Hindlimb muscle (tissue), 1 donor: ENCODE results near the gene ZNF835. TPM values are rescaled to one million over a fixed set of nuclear protein-coding genes. Genes with fewer than 3 reads are reported as not detected.
A peak's percentile ranks its signal among the peaks of the same experiment; 100 is the strongest.

Experiments
- DNase-seq: peaks from one replicate; pipeline ENCODE4 v3.0.0-alpha.2; 2013
- polyA plus RNA-seq: library from polyadenylated mRNA; unstranded; fragments of 120-200 nt; gene quantifications from one replicate; pipeline ENCODE4 v1.2.1, GENCODE V29; 2013; ENCODE audit not compliant: insufficient read length

Gene ZNF835
- polyA plus RNA-seq, 1 donor = 3.3 TPM

DNA sequence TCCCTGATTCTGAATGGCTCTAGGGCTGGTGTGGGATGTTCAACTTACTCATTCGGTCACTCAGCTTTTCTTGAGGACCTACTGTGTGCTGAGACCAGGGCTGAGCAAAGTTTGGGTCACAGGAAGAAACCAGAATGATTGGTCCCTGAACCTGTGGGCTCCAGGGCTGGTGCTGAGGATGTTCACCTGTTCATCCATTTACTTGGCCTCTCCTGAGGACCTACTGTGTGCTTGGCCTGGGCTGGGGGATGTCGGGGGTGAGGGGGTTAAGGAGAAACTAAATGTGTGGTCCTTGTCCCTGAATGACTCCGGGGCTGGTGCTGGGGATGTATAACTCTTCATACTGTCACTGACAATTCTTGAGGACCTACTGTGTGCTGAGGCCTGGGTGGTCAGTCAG lies 10.3 kb downstream of the ZNF835 start:
- DNase-seq = no peak

DNA sequence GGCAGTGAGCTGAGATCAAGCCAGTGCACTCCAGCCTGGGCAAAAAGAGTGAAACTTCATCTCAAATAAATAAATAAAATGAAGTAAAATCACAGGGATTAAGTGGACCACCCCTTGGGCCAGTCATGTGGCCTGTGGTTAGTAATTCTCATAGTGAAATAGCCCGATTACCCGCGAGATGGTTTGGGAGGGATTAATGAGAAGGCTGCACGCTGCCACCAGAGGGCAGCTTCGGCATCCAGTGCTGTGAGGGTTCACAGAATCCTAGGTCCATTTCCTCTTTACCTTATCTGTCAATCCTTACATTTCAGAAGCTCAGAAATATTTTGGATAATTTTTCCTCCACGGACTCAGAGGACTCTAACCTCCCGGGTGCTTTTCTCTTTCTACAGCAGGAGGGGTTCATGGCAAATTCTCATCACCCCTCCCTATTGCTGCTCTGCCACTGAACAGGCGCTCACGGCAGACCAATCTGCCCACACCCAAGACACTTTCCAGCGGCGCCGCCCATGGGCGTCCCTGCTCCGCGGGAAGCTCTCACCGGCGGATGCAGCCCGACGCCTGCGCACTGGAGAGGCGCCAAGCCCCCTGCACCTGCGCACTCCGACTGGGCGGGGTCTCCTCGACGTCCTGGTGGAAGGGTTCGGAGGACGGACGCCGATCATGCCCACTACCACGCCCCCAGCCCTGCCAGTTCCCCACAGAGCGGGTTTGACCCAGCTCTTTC lies 11.0 kb downstream of the ZNF835 start:
- DNase-seq = no peak

DNA sequence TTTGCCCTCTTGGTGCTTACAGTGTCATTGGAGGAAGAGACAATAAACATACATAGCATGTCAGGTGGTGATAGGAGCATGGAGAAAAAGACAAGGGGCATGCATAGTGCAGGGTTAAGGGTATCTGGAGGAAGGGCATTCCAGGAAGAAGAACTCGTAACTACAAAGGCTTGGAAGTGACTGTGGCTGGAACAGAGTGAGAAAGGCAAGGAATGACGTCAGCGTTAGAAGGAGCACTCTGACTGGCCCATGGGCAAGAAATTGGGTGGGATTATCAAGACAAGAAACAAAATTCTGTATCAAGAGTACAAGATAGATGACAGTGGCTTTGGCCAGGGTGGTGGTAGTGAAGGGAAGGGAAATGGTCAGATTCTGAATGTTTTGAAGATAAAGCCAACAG lies 17.4 kb downstream of the ZNF835 start:
- DNase-seq = no peak

DNA sequence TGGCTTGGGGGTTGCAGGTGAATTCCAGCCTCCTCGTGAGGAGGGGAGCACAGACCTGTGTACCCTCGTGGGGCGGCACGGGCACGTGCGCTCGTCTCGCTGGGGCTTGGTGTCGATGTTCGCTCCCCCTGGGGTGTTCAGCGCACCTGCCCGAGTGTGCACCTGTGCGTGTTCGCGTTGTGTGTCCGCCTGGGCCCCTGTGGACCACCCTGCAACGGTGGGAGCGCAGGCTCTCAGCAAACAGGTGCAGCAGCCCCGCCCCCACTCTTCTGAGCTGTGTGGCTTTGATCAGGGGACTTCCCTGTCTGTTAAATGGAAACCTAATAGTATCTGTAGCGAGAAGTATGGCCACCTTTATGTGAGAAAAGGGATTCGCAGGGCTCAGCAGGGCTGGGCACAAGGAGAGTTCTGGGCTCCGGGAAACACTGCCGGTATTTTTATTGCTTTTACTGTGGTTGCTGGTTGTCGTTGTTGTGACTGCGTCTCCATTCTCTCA lies 28.0 kb downstream of the ZNF835 start:
- no peak for DNase-seq

DNA sequence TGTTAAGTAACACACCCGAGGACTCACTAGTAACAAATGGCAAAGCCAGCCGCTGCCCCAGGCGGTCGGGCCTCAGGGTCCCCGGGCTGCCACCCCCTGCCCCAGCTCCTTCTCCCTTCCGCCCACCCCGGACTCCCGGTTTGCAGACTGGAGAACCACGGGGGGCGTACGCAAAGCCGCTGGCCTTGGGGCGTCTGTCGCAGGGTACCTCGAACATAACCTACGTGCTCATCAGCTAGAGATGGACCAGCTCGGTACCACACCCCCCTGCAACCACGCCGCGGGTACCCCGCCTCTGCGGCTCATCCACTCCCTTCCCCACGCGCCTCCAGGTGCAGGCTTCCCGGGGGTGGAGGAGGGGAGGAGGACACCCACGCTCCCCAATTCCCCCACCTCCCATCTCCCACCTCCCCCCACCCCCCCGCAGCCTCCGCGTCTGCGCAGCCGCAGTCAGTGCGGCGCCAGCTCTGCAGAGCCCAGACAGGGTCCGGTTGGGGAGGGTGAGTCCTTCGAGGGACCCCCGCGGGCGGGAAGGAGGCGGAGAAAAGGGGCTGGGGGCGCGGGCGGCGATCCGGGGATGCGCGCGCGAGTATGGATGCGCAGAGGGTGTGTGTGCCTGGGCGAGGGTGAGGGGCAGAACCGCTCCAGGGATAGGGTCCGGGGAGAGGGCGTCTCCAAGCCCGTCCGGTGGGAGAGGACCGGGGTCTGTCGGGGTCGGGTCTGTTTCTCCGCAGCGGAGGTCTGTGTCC lies 28.7 kb downstream of the ZNF835 start, which contains the start of gene SMIM17:
TSS of gene SMIM17 (plus strand) at position 449 of the 749 bp plus-strand sequence. CDS start 2,509 bp downstream, outside the sequence.
- no peak for DNase-seq

DNA sequence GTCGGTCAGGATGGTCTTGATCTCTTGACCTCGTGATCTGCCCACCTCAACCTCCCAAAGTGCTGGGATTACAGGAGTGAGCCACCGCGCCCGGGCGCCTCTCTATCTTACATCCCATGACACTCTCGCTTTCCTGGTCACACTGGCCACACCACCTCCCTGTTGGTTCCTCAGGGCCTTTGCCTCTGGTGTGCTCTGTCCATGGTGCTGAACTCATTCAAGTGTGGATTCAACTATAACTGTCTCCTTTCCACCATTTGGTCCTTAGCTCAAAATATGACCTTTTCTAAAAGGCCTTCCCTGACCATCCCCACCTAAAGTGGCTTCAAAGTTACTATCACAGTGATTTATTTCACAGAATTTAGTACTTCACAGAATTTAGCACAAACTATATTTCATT lies 32.3 kb downstream of the ZNF835 start:
- DNase-seq = peak; percentile 21

DNA sequence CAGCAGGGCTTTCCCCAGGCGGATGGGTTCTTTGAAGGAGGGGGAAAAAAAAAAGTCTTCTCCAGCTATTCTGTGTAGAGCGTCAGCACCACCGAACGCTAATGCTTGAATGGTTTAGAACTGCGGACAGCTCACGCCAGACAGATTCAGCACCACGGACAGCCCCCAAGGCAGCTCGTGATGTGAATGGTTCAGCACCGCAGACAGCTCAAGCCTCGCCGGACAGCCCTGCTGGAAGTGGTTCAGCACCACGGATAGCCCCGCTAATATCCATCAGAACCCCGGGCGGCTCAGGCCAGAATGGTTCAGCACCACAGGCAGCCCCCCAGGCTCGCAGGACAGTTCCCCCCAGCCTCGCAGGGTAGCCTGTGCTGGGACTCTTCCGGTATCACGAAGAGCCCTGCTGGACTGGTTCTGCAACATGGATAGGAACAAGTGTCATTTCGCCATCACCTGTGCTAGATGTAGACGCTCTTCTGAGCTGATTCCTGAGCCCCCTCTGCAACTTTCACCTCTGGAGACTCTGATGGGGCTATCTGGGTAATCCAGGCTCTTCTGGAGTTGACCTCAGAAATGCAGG lies 33.5 kb downstream of the ZNF835 start:
- DNase-seq = peak; percentile 81

DNA sequence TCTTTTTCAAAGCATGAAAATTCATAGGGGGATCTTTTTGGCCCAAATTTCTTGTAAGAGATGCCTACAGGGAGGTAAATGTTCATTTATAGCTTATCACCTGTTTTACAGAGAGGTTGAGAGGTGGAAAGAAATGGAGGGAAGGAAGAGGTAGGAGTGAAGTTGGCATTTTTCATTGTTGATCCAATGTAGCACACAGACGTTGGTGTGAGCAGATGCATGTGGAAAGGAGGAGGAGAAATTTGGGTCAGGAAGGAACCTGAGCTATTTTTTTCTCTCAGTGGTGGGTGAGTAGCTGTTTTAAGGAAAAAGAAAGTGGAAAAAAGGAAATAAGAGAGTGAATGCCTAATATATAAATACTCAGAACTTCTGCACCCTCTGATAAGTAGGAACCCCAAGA lies 38.5 kb downstream of the ZNF835 start:
- no peak for DNase-seq

DNA sequence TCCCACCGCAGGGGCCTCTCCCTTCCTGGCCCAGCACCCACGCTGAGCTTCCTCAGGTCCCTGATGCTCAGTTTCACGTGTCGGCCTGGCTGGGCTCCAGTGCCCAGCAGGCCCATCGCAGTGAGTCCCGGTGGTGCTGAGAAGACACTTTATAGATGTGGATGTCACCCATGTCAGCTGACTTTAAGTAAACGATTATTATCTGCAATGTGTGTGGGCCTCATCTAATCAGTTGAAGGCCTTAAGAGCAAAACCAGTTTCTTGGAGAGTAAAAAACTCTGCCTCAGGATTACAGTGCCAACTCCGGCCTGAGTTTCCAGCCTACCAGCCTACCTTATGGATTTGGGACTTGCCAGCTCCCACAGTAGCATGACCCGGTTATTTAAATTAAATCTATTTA lies 45.8 kb downstream of the ZNF835 start:
- DNase-seq = no peak

DNA sequence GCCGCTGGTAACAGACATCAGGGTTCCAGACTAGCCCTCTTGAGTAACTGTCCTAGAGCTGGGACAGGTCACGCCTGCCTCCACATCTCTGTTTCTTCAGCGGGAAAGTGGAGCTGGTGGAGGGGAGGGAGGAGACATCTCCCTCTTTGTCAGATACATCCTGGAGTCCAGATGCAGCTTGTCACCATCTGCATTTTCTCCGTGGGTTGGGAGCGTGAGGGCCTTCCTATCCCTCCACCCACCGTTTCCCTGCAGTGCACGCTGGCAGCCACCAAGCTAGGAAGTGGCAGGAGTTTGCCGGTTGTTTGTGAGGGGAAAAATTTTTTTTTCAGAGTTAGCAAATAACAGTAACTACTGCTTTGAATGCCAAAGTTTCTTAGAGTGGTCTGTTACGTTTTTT lies 48.6 kb downstream of the ZNF835 start:
- no peak for DNase-seq

DNA sequence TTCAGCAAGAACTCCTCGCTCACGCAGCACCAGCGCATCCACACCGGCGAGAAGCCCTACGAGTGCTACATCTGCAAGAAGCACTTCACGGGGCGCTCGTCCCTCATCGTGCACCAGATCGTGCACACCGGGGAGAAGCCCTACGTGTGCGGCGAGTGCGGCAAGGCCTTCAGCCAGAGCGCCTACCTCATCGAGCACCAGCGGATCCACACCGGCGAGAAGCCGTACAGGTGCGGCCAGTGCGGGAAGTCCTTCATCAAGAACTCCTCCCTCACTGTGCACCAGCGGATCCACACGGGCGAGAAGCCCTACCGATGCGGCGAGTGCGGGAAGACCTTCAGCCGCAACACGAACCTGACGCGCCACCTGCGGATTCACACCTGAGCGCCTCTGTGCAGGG lies 49.2 kb downstream of the ZNF835 start:
- DNase-seq = no peak

DNA sequence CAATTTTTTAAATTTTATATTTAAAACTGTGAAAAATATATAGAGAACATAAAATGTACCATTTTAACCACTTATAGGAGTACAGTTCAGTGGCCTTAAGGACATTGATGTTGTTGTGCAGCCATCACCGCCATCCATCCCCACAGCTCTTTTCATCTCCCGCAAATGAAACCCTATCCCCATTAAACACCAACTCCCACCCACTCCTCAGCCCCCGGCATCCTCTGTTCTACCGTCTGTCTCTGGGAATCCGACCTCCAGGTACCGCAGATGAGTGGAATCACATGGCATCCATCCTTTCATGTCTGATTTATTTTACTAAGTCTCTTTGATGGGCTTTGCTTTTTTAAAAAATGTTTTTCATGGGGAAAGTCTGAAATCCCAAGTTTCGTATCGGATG lies 52.4 kb downstream of the ZNF835 start:
- no peak for DNase-seq

DNA sequence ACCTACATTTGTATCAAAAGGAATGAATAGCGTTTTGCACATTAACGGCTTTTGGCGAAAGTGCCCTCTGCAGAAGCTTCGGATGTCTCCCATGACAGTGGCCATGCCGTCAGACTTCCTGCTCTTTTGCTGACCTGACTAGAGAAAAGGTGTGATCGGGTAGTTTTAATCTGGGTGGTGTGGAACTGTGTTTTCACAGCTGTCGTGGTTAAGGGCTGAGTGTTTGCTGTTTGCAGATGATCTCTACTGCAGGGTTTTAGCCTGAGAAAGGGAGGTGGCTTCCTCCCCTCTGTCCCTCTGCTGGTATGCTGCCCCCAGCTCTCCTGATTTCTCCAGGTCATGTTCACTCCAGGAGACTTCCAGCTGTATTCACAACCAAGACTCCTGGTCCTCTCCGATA lies 54.0 kb downstream of the ZNF835 start:
- DNase-seq = no peak

DNA sequence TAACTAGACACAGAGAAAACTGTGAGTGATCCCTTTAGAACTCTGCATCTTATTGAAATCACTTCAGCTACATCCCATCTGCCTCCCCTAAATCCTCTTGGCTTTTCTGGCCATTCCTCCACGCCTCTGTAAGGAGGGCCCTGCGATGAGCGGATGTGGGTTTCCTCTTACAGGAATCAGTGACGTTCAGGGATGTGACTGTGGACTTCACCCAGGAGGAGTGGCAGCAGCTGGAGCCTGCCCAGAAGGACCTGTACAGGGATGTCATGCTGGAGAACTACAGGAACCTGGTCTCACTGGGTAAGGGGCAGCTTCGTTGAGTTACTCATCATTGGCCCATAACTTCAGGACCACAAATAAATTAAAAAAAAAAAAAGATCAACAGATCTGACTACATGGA lies 57.9 kb downstream of the ZNF835 start:
- no peak for DNase-seq

DNA sequence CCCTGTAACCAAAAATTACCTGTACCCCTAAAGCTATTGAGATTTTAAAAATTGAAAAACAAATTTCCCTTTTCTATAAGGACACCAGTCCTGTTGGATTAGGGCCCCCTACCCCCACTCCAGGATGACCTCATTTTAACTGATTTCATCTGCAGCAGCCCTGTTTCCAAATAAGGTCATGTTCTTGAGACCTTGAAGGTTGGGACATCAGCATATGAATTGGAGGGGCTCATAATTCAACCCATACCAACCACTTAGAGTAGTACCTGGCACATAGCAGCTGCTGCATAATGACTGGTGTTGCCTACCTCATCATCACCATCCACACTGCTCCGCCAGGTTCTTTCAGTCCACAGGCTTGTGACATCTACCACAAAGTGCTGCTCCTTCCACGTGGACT lies 58.8 kb downstream of the ZNF835 start:
- DNase-seq = no peak

Other genes starting within 250 kb of the ZNF835 start
- gene ZNF667, start 194.4 kb downstream of the ZNF835 start, polyA plus RNA-seq = 11.0 TPM
- 14.6 TPM for gene ZNF471, start 163.9 kb downstream of the ZNF835 start, polyA plus RNA-seq
- 9.9 TPM for gene ZFP28, start 132.8 kb downstream of the ZNF835 start, polyA plus RNA-seq
- gene ZNF470, start 104.3 kb downstream of the ZNF835 start, polyA plus RNA-seq = 4.9 TPM
- gene ZNF71, start 76.5 kb downstream of the ZNF835 start, polyA plus RNA-seq = 8.1 TPM
- gene SMIM17, start 28.6 kb downstream of the ZNF835 start, polyA plus RNA-seq = 1.3 TPM
- gene PEG3, start 169.0 kb upstream of the ZNF835 start, polyA plus RNA-seq = 197 TPM
- gene ZIM2, start 169.0 kb upstream of the ZNF835 start, polyA plus RNA-seq = 4.2 TPM